Measurements from ENCODE around the gene MTMR3. TPM values are rescaled to one million over a fixed set of nuclear protein-coding genes. Genes with fewer than 3 reads are reported as not detected.

Gene MTMR3
- total RNA-seq, 4 donors from 2014 or later: 33.5 to 46.5 (median 40.8) TPM

DNA sequence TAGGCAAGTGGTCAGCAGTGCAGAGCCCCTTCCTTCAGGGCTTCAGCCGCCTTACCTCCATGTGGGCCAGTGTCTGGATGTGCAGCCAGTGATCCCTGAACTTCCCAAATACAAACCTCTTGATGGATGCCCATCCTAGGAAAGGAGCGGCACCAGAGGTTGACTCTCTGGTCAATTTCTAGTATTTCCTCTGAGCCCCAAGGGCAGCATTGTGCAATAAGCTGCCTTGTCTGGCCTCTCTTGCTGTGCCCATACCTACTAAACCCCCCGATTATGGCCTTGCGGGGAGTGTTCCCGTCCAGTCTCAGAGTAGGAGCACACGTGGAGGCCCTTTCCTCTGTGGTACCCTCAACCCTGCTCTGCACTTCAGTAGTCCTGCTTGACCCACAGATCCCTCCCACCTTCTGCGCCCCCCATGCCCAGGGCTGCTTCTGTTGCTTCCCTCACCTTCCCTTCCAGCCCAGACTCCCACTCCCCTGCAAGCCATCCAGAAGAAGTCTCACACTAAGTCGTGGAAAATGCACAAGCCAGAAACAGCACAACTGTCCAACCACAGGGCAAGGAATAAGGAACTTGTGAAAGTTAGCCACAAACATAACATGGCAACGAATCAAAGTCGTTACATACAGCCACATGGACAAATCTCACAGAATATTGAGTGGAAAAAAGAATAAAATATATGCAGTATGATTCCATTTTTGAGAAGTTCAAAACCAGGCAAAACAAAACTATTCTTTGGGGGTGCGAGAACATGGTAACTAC, 157.7 kb downstream of the MTMR3 start:
- 82% methylated on average over 7 of the region's 11 CpGs for WGBS
- peaks cover 0 to 5% (median 0%) of the 10 kb centered on the region in 4 donors for H3K4me1 ChIP-seq
- no peak overlapping the region for H3K4me3 ChIP-seq
- no peak overlapping the region for H3K27ac ChIP-seq (replicated peaks in 1 of 4)
- DNase-seq (ENCODE audit: extremely low spot score): no peak
- intact Hi-C loops (cut with DNase I): no loop called here
- no peaks in the 10 kb centered on the region for H3K36me3 ChIP-seq
- TF ChIP-seq, protein P1, sequence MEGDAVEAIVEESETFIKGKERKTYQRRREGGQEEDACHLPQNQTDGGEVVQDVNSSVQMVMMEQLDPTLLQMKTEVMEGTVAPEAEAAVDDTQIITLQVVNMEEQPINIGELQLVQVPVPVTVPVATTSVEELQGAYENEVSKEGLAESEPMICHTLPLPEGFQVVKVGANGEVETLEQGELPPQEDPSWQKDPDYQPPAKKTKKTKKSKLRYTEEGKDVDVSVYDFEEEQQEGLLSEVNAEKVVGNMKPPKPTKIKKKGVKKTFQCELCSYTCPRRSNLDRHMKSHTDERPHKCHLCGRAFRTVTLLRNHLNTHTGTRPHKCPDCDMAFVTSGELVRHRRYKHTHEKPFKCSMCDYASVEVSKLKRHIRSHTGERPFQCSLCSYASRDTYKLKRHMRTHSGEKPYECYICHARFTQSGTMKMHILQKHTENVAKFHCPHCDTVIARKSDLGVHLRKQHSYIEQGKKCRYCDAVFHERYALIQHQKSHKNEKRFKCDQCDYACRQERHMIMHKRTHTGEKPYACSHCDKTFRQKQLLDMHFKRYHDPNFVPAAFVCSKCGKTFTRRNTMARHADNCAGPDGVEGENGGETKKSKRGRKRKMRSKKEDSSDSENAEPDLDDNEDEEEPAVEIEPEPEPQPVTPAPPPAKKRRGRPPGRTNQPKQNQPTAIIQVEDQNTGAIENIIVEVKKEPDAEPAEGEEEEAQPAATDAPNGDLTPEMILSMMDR (IDR thresholded peaks at IDR 0.05): no peak
- H3K27me3 ChIP-seq: no peaks in the 10 kb centered on the region
- H3K9me3 ChIP-seq: no peaks in the 10 kb centered on the region

DNA sequence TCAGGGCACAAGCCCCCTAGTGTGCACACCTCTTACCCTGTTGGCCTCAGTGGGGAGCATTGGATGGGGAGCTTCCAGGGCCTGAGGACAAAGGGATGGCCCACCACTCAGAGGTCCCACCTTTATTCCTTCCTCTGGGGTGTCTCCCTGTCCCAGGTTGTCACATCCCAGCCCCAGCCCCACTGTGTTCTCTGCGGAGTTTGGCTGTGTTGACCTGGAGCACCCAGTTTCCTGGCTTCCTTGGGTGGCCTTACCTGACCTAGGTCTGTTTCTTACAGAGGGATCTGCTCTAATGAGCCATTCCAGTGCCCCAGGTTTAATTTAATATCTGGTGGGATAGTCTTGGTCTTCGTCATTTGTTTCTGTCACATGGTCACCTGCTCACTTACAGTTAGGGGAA, 158.5 kb downstream of the MTMR3 start:
- no peak for DNase-seq (ENCODE audit: extremely low spot score)
- Histone ChIP-seq H3K4me3 (no peak overlapping the region), H3K27ac (replicated peaks in 1 of 4) (no peak overlapping the region), H3K9me3 (no peaks in the 10 kb centered on the region), H3K27me3 (peaks cover 0 to 6% (median 0%) of the 10 kb centered on the region in 4 donors), H3K4me1 (peaks cover 0 to 5% (median 0%) of the 10 kb centered on the region in 4 donors), H3K36me3 (no peaks in the 10 kb centered on the region)
- TF ChIP-seq POLR2AphosphoS5 (IDR thresholded peaks at IDR 0.05) (no peak), POLR2A (IDR thresholded peaks at IDR 0.05; ENCODE audit: low read depth) (no peak), EP300 (IDR thresholded peaks at IDR 0.05) (no peak)
- TF ChIP-seq, protein P1 (IDR thresholded peaks at IDR 0.05): no peak
- intact Hi-C loops (cut with DNase I): no loop called here
- 64% methylated on average over 2 of the region's 2 CpGs for WGBS

DNA sequence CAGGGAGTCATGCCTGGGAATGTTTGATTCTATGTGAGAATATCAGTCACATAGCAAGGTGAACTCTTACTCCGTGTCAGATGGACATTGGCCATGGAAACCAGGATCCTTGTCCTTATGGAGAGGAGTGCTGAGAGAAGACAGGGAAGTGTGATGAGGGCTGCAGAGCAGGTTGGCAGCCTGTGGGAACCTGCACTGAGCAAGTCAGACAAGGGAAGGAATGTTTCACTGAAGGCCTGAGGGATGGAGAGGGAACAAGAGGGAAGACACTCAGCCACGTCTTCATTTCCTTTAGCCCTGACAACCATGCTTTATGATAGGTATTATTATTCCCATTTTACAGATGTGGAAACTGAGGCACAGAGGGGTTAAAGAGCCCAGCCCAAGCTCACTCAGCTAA, 158.9 kb downstream of the MTMR3 start:
- DNase-seq (ENCODE audit: extremely low spot score): no peak
- WGBS: 84% methylated on average over 2 of the region's 2 CpGs
- H3K9me3 ChIP-seq: no peaks in the 10 kb centered on the region

DNA sequence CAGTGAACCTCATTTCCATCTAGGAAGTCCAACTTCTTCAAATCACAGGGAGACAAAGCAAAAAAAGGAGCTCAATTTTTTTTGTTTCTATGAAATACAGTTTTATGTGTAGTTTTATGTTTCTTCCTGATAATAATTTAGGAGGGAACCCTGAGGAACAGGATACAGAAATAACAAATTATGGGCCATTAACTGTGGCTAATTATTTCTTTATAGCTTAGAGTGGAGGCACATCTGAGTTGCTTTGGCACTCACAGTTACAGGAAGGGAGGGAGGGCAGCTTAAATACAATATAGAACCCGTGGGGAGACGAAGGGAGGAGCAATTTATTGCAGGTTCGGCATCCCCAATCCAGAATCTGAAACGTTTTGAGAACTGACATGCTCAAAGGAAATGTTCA, 160.2 kb downstream of the MTMR3 start:
- Histone ChIP-seq H3K27ac (replicated peaks in 1 of 4) (no peak overlapping the region), H3K4me1 (peaks cover 0 to 5% (median 0%) of the 10 kb centered on the region in 4 donors), H3K9me3 (no peaks in the 10 kb centered on the region), H3K36me3 (no peaks in the 10 kb centered on the region), H3K4me3 (no peak overlapping the region), H3K27me3 (peaks cover 0 to 6% (median 0%) of the 10 kb centered on the region in 4 donors)
- no peak for DNase-seq (ENCODE audit: extremely low spot score)
- no peak for TF ChIP-seq POLR2A (IDR thresholded peaks at IDR 0.05; ENCODE audit: low read depth)
- TF ChIP-seq, protein P1 (IDR thresholded peaks at IDR 0.05): no peak
- TF ChIP-seq EP300 (IDR thresholded peaks at IDR 0.05): no peak
- TF ChIP-seq POLR2AphosphoS5 (IDR thresholded peaks at IDR 0.05): no peak
- 53% methylated on average over 4 of the region's 4 CpGs for WGBS
- intact Hi-C loops (cut with DNase I): no loop called here

More for the DNA sequence above, 158.9 kb downstream of the MTMR3 start:
- Histone ChIP-seq H3K36me3 (no peaks in the 10 kb centered on the region), H3K4me3 (no peak overlapping the region), H3K27me3 (peaks cover 0 to 6% (median 0%) of the 10 kb centered on the region in 4 donors), H3K27ac (replicated peaks in 1 of 4) (no peak overlapping the region), H3K4me1 (peaks cover 0 to 5% (median 0%) of the 10 kb centered on the region in 4 donors)
- TF ChIP-seq EP300 (IDR thresholded peaks at IDR 0.05) (no peak), POLR2AphosphoS5 (IDR thresholded peaks at IDR 0.05) (no peak), POLR2A (IDR thresholded peaks at IDR 0.05; ENCODE audit: low read depth) (no peak)
- TF ChIP-seq, protein P1 (IDR thresholded peaks at IDR 0.05): no peak
- intact Hi-C loops (cut with DNase I): no loop called here

Data from esophagus muscularis mucosa (tissue), 4 donors.